WERI-Rb-1 (cell line): ENCODE results near the gene ESRP2.

ENCODE experiments used
- DNase-seq: peaks from one replicate; pipeline ENCODE4 v3.0.0-alpha.2; 2020
- H3K27ac ChIP-seq: fragments of 250-450 bp; sonication (Bioruptor Pico); 2 replicates; pipeline ENCODE4 v1.5.1; 2020; ENCODE audit warnings: mild to moderate bottlenecking, moderate library complexity
- H3K27me3 ChIP-seq: fragments of 250-450 bp; sonication (Bioruptor Pico); 2 replicates; pipeline ENCODE4 v1.5.1; 2021; ENCODE audit warnings: mild to moderate bottlenecking, low read depth, moderate library complexity; ENCODE audit not compliant: insufficient read depth, severe bottlenecking
- H3K36me3 ChIP-seq: fragments of 250-450 bp; sonication (Bioruptor Pico); 2 replicates; pipeline ENCODE4 v1.5.1; 2020; ENCODE audit warnings: mild to moderate bottlenecking, moderate library complexity
- H3K4me3 ChIP-seq: 2 replicates; pipeline ENCODE4 v1.5.1; 2011; ENCODE audit warnings: low read depth, mild to moderate bottlenecking, control low read depth, low read length
- H3K9me3 ChIP-seq: fragments of 250-450 bp; sonication (Bioruptor Pico); 2 replicates; pipeline ENCODE4 v1.5.1; 2021; ENCODE audit warnings: mild to moderate bottlenecking, moderate library complexity; ENCODE audit not compliant: severe bottlenecking
- TF ChIP-seq, protein P1 (sequence below): IDR thresholded peaks from 2 replicates; pipeline ENCODE4 v1.5.1; 2011; ENCODE audit warnings: low read depth, mild to moderate bottlenecking, control low read depth, inconsistent platforms, low read length

The ESRP2 gene

GRCh38 chr16:68242085-68242484 lies 6.2 kb upstream of the ESRP2 start:
- H3K9me3 ChIP-seq = no peaks in the 10 kb centered on the region
- H3K36me3 ChIP-seq = no peaks in the 10 kb centered on the region
- TF ChIP-seq, protein P1, sequence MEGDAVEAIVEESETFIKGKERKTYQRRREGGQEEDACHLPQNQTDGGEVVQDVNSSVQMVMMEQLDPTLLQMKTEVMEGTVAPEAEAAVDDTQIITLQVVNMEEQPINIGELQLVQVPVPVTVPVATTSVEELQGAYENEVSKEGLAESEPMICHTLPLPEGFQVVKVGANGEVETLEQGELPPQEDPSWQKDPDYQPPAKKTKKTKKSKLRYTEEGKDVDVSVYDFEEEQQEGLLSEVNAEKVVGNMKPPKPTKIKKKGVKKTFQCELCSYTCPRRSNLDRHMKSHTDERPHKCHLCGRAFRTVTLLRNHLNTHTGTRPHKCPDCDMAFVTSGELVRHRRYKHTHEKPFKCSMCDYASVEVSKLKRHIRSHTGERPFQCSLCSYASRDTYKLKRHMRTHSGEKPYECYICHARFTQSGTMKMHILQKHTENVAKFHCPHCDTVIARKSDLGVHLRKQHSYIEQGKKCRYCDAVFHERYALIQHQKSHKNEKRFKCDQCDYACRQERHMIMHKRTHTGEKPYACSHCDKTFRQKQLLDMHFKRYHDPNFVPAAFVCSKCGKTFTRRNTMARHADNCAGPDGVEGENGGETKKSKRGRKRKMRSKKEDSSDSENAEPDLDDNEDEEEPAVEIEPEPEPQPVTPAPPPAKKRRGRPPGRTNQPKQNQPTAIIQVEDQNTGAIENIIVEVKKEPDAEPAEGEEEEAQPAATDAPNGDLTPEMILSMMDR = no peak
- DNase-seq = no peak
- H3K27ac ChIP-seq = no peak overlapping the region
- no peaks in the 10 kb centered on the region for H3K27me3 ChIP-seq
- H3K4me3 ChIP-seq = no peak overlapping the region

GRCh38 chr16:68238029-68238345 lies 2.1 kb upstream of the ESRP2 start:
- Histone ChIP-seq H3K4me3 (no peak overlapping the region), H3K36me3 (no peaks in the 10 kb centered on the region), H3K9me3 (no peaks in the 10 kb centered on the region), H3K27me3 (no peaks in the 10 kb centered on the region), H3K27ac (no peak overlapping the region)
- TF ChIP-seq, protein P1 = no peak
- no peak for DNase-seq

DNA sequence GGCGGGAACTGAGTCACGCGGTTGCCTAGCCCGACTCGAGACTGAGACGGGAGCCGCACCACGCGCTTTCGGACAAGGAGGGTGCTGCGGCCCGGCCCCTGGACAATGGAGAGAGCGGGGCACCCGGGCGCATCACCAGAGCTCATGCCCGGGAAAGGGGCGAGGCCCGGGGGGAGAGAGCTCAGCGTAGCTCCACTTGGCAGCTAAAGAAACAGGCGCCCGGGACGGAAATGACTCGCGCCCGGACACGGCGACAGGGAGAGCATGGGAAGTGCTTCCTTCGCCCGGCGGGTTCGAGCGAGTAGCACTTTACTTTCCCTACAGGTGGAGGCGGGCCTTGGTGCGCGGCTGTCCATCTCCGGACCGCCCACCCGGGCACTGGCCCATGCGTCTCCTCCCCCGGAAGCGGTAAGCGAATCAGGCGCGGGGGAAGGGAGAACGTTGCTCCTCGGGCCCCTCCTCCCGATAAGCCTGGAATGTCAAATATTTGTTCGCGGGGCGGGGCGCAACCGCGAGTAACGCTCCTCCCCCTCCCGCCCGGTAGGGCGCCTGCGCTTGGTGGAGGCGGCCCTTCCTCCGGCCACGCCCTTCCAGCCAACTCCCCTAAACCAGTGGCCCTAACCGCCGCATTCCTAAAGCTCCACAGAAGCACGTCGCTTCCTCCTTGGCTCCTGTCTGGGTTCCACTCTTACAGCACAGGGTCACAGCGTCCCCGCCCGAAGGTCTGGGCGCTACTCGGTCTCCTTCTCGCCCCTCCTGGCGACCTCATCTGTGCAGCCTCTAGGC lies 1.5 kb upstream of the ESRP2 start:
- TF ChIP-seq, protein P1 = no peak
- Histone ChIP-seq H3K27ac (no peak overlapping the region), H3K36me3 (no peaks in the 10 kb centered on the region), H3K4me3 (no peak overlapping the region), H3K27me3 (no peaks in the 10 kb centered on the region), H3K9me3 (no peaks in the 10 kb centered on the region)
- no peak for DNase-seq

GRCh38 chr16:68236826-68237242 lies 907 bp upstream of the ESRP2 start:
- Histone ChIP-seq H3K36me3 (no peaks in the 10 kb centered on the region; the same call in 1 of the 2 replicates), H3K4me3 (no peak overlapping the region), H3K27me3 (no peaks in the 10 kb centered on the region), H3K27ac (no peak overlapping the region), H3K9me3 (no peaks in the 10 kb centered on the region)
- TF ChIP-seq, protein P1 = no peak
- DNase-seq = no peak

DNA sequence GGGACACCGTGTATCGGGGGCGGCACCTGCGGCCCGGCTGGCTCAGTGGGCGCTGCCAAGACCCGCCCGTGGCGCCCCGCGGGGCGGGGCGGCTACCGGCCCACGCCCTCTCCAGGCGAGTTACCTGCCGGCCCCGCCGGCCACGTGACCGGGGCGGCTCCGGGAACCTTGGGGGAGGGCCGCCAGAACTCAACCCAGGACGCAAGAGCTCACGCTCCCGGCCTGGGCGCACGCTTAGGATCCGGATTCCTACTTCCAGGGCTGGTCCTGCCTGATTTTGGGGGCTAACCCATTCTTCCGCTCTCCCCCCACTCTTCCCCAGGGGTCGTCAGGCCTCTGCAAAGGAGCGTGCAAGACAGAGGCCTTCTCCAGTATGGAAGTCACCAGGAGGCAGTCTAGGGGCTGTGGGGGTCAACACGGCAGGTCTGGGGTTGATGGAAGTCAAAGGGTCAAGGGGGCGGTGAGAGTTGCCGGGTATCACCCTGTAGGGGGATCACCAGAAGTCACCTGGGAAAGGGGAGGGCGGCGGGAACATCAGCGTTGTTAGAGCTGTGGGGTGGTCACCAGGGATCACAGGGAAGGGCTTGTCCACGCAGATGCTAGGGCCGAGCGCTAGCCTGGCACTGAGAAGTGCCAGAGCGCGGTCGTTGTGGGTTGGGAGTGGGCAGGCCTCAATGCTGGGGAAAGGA lies 354 bp upstream of the ESRP2 start:
- DNase-seq = no peak
- Histone ChIP-seq H3K27ac (no peak overlapping the region), H3K36me3 (no peaks in the 10 kb centered on the region; the same call in 1 of the 2 replicates), H3K9me3 (no peaks in the 10 kb centered on the region), H3K27me3 (no peaks in the 10 kb centered on the region), H3K4me3 (no peak overlapping the region)
- TF ChIP-seq, protein P1 = no peak
